GM23248 (cell line): Measurements from ENCODE around the gene LRRC45. TPM values are rescaled to one million over a fixed set of nuclear protein-coding genes. Genes with fewer than 3 reads are reported as not detected.

Experiments used
- DNase-seq: peaks from one replicate; pipeline ENCODE4 v3.0.0-alpha.2; 2015
- H2AFZ ChIP-seq: fragments of 200-600 bp; sonication (generic); 2 replicates; pipeline ENCODE4 v1.6.1; 2016; ENCODE audit warnings: antibody characterized with exemption
- H3F3A ChIP-seq: fragments of 200-600 bp; sonication (generic); 2 replicates; pipeline ENCODE4 v1.6.1; 2016; ENCODE audit warnings: mild to moderate bottlenecking, antibody characterized with exemption, mixed run types; ENCODE audit not compliant: insufficient read depth
- H3K27ac ChIP-seq: fragments of 200-600 bp; sonication (generic); 2 replicates; pipeline ENCODE4 v1.5.1; 2016; ENCODE audit warnings: mild to moderate bottlenecking
- H3K27me3 ChIP-seq: fragments of 200-600 bp; sonication (generic); replicated peaks from 2 replicates; pipeline ENCODE4 v1.6.1; 2016; ENCODE audit warnings: mild to moderate bottlenecking; ENCODE audit not compliant: insufficient read depth
- H3K36me3 ChIP-seq: fragments of 200-600 bp; sonication (generic); 2 replicates; pipeline ENCODE4 v1.6.1; 2016; ENCODE audit warnings: low read depth, mild to moderate bottlenecking
- H3K4me1 ChIP-seq: fragments of 200-600 bp; sonication (generic); 2 replicates; pipeline ENCODE4 v1.6.1; 2016; ENCODE audit warnings: mild to moderate bottlenecking; ENCODE audit not compliant: insufficient read depth
- H3K4me2 ChIP-seq: fragments of 200-600 bp; sonication (generic); one replicate; pipeline ENCODE4 v1.6.1; 2016; ENCODE audit warnings: mild to moderate bottlenecking; ENCODE audit not compliant: unreplicated experiment
- H3K4me3 ChIP-seq: fragments of 200-600 bp; sonication (generic); 2 replicates; pipeline ENCODE4 v1.5.1; 2016; ENCODE audit warnings: mild to moderate bottlenecking
- H3K79me2 ChIP-seq: fragments of 200-600 bp; sonication (generic); 2 replicates; pipeline ENCODE4 v1.6.1; 2016; ENCODE audit warnings: mild to moderate bottlenecking; ENCODE audit not compliant: insufficient read depth
- H3K9ac ChIP-seq: fragments of 200-600 bp; sonication (generic); 2 replicates; pipeline ENCODE4 v1.6.1; 2016; ENCODE audit warnings: mild to moderate bottlenecking
- H3K9me2 ChIP-seq: fragments of 200-600 bp; sonication (generic); 2 replicates; pipeline ENCODE4 v1.6.1; 2016; ENCODE audit warnings: mixed run types, mild to moderate bottlenecking, moderate library complexity; ENCODE audit not compliant: insufficient read depth
- H3K9me3 ChIP-seq: fragments of 200-600 bp; sonication (generic); one replicate; pipeline ENCODE4 v1.6.1; 2017; ENCODE audit warnings: low read depth
- H4K20me1 ChIP-seq: fragments of 200-600 bp; sonication (generic); 2 replicates; pipeline ENCODE4 v1.6.0; 2016; ENCODE audit not compliant: insufficient read depth
- EZH2 ChIP-seq: fragments of 200-600 bp; sonication (generic); IDR thresholded peaks from 2 replicates; pipeline ENCODE4 v1.6.1; 2018; ENCODE audit warnings: antibody characterized with exemption, mild to moderate bottlenecking; ENCODE audit not compliant: insufficient read depth, poor library complexity, severe bottlenecking
- EZH2phosphoT487 ChIP-seq: fragments of 200-600 bp; sonication (generic); IDR thresholded peaks from 2 replicates; pipeline ENCODE4 v1.6.1; 2018; ENCODE audit warnings: antibody characterized with exemption, moderate library complexity, mild to moderate bottlenecking, low read depth; ENCODE audit not compliant: insufficient read depth
- WGBS, 2 experiments: methylation state at CpG; one replicate each; pipeline ENCODE4 v1.1.6; 2015 to 2017; ENCODE audit warnings: low lambda C conversion rate in 2 of 2, low coverage in 1 of 2; ENCODE audit errors: missing lambda C conversion rate in 2 of 2; 5-methylcytosine and 5-hydroxymethylcytosine counted together
- in situ Hi-C: fragments of 300-500 bp; cut with MboI; formaldehyde crosslinking; loops from 2 replicates; pipeline ENCODE4 v1.15.0; 2020
- polyA plus RNA-seq: library from polyadenylated mRNA; unstranded; fragments of >200 nt; fragmentation: Nextera tagmentation; extraction: Ambion mirVana; gene quantifications from 2 replicates; pipeline ENCODE4 v1.2.1, GENCODE V29; 2016
- total RNA-seq: library from RNA; depleted of rRNA; stranded (reverse); fragments of >200 nt; shearing (Covaris generic); gene quantifications from 2 replicates; pipeline ENCODE4 v1.2.3, GENCODE V29; 2014

LRRC45 gene
- total and polyA plus RNA-seq, 2 experiments from 2014 or later, result 4.5 to 14.8 TPM

DNA sequence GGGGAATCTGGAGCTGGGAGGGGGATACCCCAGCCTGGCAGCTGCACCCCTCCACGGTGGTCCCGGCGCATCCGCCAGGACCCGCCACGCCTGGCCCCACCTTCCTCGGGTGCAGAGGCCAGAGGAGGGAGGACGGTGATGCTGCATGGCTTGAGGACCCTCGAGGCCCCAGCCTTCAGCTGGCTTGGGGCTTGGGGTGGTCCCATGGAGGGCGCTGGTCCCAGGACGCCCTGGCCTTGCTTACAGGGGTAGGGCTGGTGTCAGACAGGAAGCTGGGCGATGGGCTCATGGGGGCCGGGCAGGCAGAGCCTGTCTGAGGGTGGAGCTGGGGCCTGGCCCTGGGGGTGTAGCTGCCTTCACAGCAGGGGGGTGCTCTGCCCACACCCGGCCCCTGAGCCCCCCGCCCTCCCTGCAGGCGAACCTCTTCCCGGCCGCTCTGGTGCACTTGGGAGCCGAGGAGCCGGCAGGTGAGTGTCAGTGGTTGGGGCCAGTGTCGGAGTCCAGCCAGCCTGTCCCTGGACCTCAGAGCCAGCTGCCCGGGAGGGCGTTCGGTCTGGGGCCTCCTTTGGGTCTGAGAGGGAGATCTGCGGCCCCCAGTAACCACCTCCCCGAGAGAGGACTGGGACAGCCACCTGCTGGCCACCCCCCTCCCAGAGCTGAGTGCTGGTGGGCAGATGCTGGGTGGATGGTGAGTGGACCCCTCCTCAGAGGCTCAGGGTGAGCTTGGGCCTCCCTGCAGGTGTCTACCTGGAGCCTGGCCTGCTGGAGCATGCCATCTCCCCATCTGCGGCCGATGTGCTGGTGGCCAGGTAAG is 6.8 kb upstream of the LRRC45 start:
- Histone ChIP-seq H3K9me2 (no peaks in the 10 kb centered on the region), H3K4me2 (no peak overlapping the region), H3K9me3 (no peaks in the 10 kb centered on the region), H4K20me1 (no peaks in the 10 kb centered on the region), H3K4me3 (no peak overlapping the region), H3F3A (no peaks in the 10 kb centered on the region), H3K27me3 (no peaks in the 10 kb centered on the region), H2AFZ (no peak overlapping the region), H3K4me1 (no peaks in the 10 kb centered on the region), H3K27ac (no peak overlapping the region), H3K9ac (no peak overlapping the region), H3K36me3 (no peaks in the 10 kb centered on the region), H3K79me2 (no peaks in the 10 kb centered on the region)
- in situ Hi-C loops, result no loop called here
- 87 to 89% methylated on average over 20 to 23 of the region's 28 CpGs for WGBS, 2 experiments
- DNase-seq, result no peak
- TF ChIP-seq EZH2phosphoT487 (no peak), EZH2 (no peak)

DNA sequence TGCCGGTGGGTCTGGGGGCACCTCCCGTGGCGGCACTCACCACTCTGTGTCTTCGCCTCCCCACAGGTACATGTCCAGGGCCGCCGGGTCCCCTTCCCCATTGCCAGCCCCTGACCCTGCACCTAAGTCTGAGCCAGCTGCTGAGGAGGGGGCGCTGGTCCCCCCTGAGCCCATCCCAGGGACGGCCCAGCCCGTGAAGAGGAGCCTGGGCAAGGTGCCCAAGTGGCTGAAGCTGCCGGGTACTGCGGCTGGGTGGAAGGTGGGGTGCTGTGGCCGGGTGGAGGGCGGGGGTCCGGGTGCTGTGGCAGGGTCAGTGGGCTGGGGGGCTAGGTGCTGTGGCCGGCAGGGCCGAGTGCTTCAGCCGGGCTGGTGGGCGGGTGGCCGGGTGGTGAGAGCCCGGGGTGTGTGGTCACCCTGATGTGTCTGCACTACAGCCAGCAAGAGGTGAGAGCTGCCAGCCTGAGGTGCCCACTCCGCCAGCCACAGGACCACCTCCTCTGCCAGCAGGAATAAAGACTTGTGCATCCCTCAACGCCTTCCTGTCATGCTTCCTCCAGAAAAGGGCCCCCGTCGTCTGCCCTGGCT is 6.1 kb upstream of the LRRC45 start:
- no peak overlapping the region for H3K9ac ChIP-seq
- no peaks in the 10 kb centered on the region for H3K36me3 ChIP-seq
- H3K27ac ChIP-seq, result no peak overlapping the region
- H4K20me1 ChIP-seq, result no peaks in the 10 kb centered on the region
- 74 to 86% methylated on average over 22 to 23 of the region's 24 CpGs for WGBS, 2 experiments
- H2AFZ ChIP-seq, result no peak overlapping the region
- H3K4me2 ChIP-seq, result no peak overlapping the region
- DNase-seq, result no peak
- no peaks in the 10 kb centered on the region for H3K79me2 ChIP-seq
- no peak overlapping the region for H3K4me3 ChIP-seq
- no peaks in the 10 kb centered on the region for H3K9me2 ChIP-seq
- TF ChIP-seq EZH2phosphoT487 (no peak), EZH2 (no peak)
- H3K9me3 ChIP-seq, result no peaks in the 10 kb centered on the region
- in situ Hi-C loops, result no loop called here
- no peaks in the 10 kb centered on the region for H3K27me3 ChIP-seq
- no peaks in the 10 kb centered on the region for H3F3A ChIP-seq
- H3K4me1 ChIP-seq, result no peaks in the 10 kb centered on the region

- DNase-seq, result no peak
- H3K27me3 ChIP-seq, result no peaks in the 10 kb centered on the region
- H2AFZ ChIP-seq, result no peak overlapping the region
- no peak overlapping the region for H3K4me2 ChIP-seq
- no peaks in the 10 kb centered on the region for H3K9me3 ChIP-seq
- WGBS, 2 experiments, result 81 to 82% methylated on average over 11 to 12 of the region's 13 CpGs
- no peak overlapping the region for H3K4me3 ChIP-seq
- H3K9ac ChIP-seq, result no peak overlapping the region
- H3K4me1 ChIP-seq, result no peaks in the 10 kb centered on the region
- in situ Hi-C loops, result no loop called here
- H3F3A ChIP-seq, result no peaks in the 10 kb centered on the region
- no peaks in the 10 kb centered on the region for H3K9me2 ChIP-seq
- H3K27ac ChIP-seq, result no peak overlapping the region
- no peaks in the 10 kb centered on the region for H4K20me1 ChIP-seq
- H3K79me2 ChIP-seq, result no peaks in the 10 kb centered on the region
- TF ChIP-seq EZH2phosphoT487 (no peak), EZH2 (no peak)
- no peaks in the 10 kb centered on the region for H3K36me3 ChIP-seq
Observed at GRCh38 chr17:82017612-82018151, 5.4 kb upstream of the LRRC45 start.

DNA sequence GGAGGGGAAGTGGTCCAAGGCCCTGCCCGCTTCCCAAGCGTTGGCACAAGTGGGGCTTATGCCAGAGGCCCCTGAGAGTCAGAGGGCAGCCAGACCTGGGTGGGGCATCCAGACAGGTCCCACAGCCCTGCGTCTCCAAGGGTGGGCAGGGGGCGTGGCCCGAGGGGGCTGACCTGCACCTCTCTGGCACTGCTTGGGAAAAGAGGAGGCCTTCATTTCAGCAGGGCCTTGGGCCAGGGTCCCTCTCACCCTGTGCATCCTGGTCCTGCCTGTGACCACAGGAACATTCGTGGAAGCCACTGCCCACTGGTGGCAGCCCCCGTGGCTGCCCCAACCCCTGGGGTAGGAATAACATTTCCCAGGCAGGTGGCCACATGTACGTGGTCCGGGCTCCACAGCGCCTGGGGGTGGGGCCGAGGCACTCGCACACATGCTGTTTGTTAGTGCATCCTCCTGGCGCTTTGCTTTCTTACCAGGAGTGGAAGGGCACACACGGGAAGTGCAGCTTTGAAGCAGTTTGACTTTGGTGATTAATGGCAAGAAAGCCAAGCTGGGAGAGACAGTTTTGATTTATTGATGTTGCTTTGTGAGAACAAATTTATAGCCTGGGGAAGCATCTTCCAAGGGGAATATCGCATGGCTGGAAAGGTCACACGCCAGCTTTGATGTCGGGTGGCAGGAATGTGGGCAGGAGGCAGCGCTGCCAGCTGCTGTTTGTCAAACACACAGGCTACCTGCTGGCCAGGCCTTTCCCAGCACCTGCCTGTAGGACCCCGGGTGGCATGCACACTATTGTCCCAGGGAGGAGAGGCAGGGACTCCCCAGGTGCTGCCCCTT is 4.7 kb upstream of the LRRC45 start:
- Histone ChIP-seq H3K4me3 (no peak overlapping the region), H3K9ac (no peak overlapping the region), H2AFZ (no peak overlapping the region), H3K9me3 (no peaks in the 10 kb centered on the region), H3F3A (no peaks in the 10 kb centered on the region), H3K36me3 (no peaks in the 10 kb centered on the region), H4K20me1 (no peaks in the 10 kb centered on the region), H3K27ac (no peak overlapping the region), H3K27me3 (no peaks in the 10 kb centered on the region), H3K79me2 (no peaks in the 10 kb centered on the region), H3K4me2 (no peak overlapping the region), H3K9me2 (no peaks in the 10 kb centered on the region), H3K4me1 (no peaks in the 10 kb centered on the region)
- no peak for DNase-seq
- in situ Hi-C loops, result no loop called here
- 63% methylated on average over 19 of the region's 19 CpGs for WGBS, 2 experiments
- no peak for TF ChIP-seq EZH2phosphoT487
- TF ChIP-seq EZH2, result no peak
